22Rv1 (cell line): ENCODE measurements around the gene ABCB6.
A peak's percentile ranks its signal among the peaks of the same experiment; 100 is the strongest.

Experiments used
- H3K27ac ChIP-seq: fragments of 450-650 bp; 2 replicates; pipeline ENCODE4 v1.5.1; 2017
- CTCF ChIP-seq: fragments of 450-650 bp; IDR thresholded peaks from 2 replicates; pipeline ENCODE4 v1.5.1; 2017; ENCODE audit warnings: mild to moderate bottlenecking
- ZFX ChIP-seq: fragments of 450-650 bp; IDR thresholded peaks from 2 replicates; pipeline ENCODE4 v1.6.1; 2017; ENCODE audit warnings: antibody characterized with exemption, borderline replicate concordance

The ABCB6 gene

GRCh38 chr2:219243291-219243761 is 24.6 kb upstream of the ABCB6 start:
- peak overlapping the region; percentile 88 for H3K27ac ChIP-seq
- no peak for TF ChIP-seq CTCF
- no peak for TF ChIP-seq ZFX

GRCh38 chr2:219234331-219234730 is 15.6 kb upstream of the ABCB6 start:
- no peak overlapping the region for H3K27ac ChIP-seq
- no peak for TF ChIP-seq CTCF
- TF ChIP-seq ZFX = no peak

DNA sequence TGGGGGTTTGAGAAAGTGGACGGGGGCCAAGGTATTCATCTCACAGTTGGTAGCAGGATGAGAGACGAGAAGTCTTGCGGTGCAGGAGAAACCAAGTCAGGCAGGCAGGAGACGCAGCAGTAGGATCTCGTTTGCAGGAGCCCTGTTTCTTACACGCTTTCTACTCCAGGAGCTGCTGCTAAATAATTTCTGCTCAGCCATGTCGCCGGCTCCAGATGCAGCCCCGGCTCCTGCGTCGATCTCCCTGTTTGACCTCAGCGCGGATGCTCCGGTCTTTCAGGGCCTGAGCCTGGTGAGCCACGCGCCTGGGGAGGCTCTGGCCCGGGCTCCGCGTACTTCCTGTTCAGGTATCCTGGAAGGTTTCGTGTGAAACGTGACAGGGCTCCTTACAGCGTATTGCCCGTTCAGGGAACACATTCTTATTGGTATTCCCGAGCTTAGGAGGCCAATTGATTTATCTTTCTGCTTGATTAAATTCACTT is 11.3 kb upstream of the ABCB6 start:
- peak overlapping the region; percentile 95 for H3K27ac ChIP-seq
- no peak for TF ChIP-seq ZFX
- TF ChIP-seq CTCF = no peak

GRCh38 chr2:219229305-219230058 is 10.7 kb upstream of the ABCB6 start, which contains the start of the genes ANKZF1 and ATG9A:
Gene ANKZF1 (plus strand): TSS chr2:219229806. CDS start chr2:219230258, 452 bp downstream.
Gene ATG9A (minus strand): TSS chr2:219229636. CDS start chr2:219228024, 1,612 bp downstream.
- peak within 1 kb of the TSS; percentile 95 for H3K27ac ChIP-seq
- TF ChIP-seq ZFX = no peak
- no peak for TF ChIP-seq CTCF

- TF ChIP-seq CTCF (no peak), ZFX (no peak)
- H3K27ac ChIP-seq = peak overlapping the region; percentile 95
These were observed 10.2 kb upstream of the ABCB6 start for GRCh38 chr2:219228911-219229304.

GRCh38 chr2:219228041-219228910 is 9.5 kb upstream of the ABCB6 start:
- peak overlapping the region; percentile 95 for H3K27ac ChIP-seq
- no peak for TF ChIP-seq ZFX
- TF ChIP-seq CTCF = no peak

GRCh38 chr2:219225350-219225749 is 6.6 kb upstream of the ABCB6 start:
- no peak overlapping the region for H3K27ac ChIP-seq
- TF ChIP-seq ZFX (no peak), CTCF (no peak)
